ENCODE measurements around the gene NGB. TPM values are rescaled to one million over a fixed set of nuclear protein-coding genes. Genes with fewer than 3 reads are reported as not detected.

NGB gene
- total RNA-seq, 1 experiment from 2014 or later: not detected

- H3F3A ChIP-seq (ENCODE audit: low read length, unreplicated experiment): no peaks in the 10 kb centered on the region
- H3K9ac ChIP-seq (ENCODE audit: low read length): no peak overlapping the region
- H4K20me1 ChIP-seq (ENCODE audit: low read length): no peaks in the 10 kb centered on the region
- BruUV-seq (replicated peaks): no TSS peak
- intact Hi-C loops (cut with micrococcal nuclease): no loop called here
- ATAC-seq (no peak), DNase-seq (no peak)
- no peak overlapping the region for H3K4me2 ChIP-seq (ENCODE audit: low read length)
- CTCF ChIA-PET: no interaction called here
- no peaks in the 10 kb centered on the region for H3K4me1 ChIP-seq (ENCODE audit: insufficient read depth, low read length)
- H3K27me3 ChIP-seq (ENCODE audit: low read length): no peaks in the 10 kb centered on the region
- H2AFZ ChIP-seq (ENCODE audit: low read length): no peak overlapping the region
- no peaks in the 10 kb centered on the region for H3K9me2 ChIP-seq (replicated peaks; ENCODE audit: low read length)
- no peak overlapping the region for H3K4me3 ChIP-seq (ENCODE audit: low read length)
- no peak for TF ChIP-seq EZH2phosphoT487 (IDR thresholded peaks at IDR 0.05; ENCODE audit: borderline replicate concordance, low read length)
- no peak for TF ChIP-seq EZH2 (IDR thresholded peaks at IDR 0.05; ENCODE audit: low read length, unreplicated experiment)
- TF ChIP-seq CTCF (conservative IDR thresholded peaks at IDR 0.05; ENCODE audit: low read depth, low read length): no peak
- no peaks in the 10 kb centered on the region for H3K9me3 ChIP-seq (ENCODE audit: low read length)
- POLR2A ChIA-PET (ENCODE audit: unreplicated experiment): no interaction called here
- no peaks in the 10 kb centered on the region for H3K79me2 ChIP-seq (ENCODE audit: low read length)
- no peak overlapping the region for H3K27ac ChIP-seq (ENCODE audit: low read length)
- H3K36me3 ChIP-seq (ENCODE audit: low read depth, low read length): no peaks in the 10 kb centered on the region
Measured at GRCh38 chr14:77238356-77238755, 32.6 kb downstream of the NGB start.

- no peak overlapping the region for H3K4me3 ChIP-seq (ENCODE audit: low read length)
- H3K27me3 ChIP-seq (ENCODE audit: low read length): no peaks in the 10 kb centered on the region
- DNase-seq (no peak), ATAC-seq (no peak)
- no peak overlapping the region for H3K9ac ChIP-seq (ENCODE audit: low read length)
- no peaks in the 10 kb centered on the region for H4K20me1 ChIP-seq (ENCODE audit: low read length)
- intact Hi-C loops (cut with micrococcal nuclease): no loop called here
- no peaks in the 10 kb centered on the region for H3K9me3 ChIP-seq (ENCODE audit: low read length)
- ChIA-PET POLR2A (ENCODE audit: unreplicated experiment) (no interaction called here), CTCF (no interaction called here)
- H3K79me2 ChIP-seq (ENCODE audit: low read length): no peaks in the 10 kb centered on the region
- no peaks in the 10 kb centered on the region for H3K9me2 ChIP-seq (replicated peaks; ENCODE audit: low read length)
- no peak overlapping the region for H3K4me2 ChIP-seq (ENCODE audit: low read length)
- no peak overlapping the region for H3K27ac ChIP-seq (ENCODE audit: low read length)
- no peaks in the 10 kb centered on the region for H3K4me1 ChIP-seq (ENCODE audit: insufficient read depth, low read length)
- BruUV-seq (replicated peaks): no TSS peak
- no peaks in the 10 kb centered on the region for H3F3A ChIP-seq (ENCODE audit: low read length, unreplicated experiment)
- H2AFZ ChIP-seq (ENCODE audit: low read length): no peak overlapping the region
- H3K36me3 ChIP-seq (ENCODE audit: low read depth, low read length): no peaks in the 10 kb centered on the region
- TF ChIP-seq EZH2phosphoT487 (IDR thresholded peaks at IDR 0.05; ENCODE audit: borderline replicate concordance, low read length) (no peak), EZH2 (IDR thresholded peaks at IDR 0.05; ENCODE audit: low read length, unreplicated experiment) (no peak), CTCF (conservative IDR thresholded peaks at IDR 0.05; ENCODE audit: low read depth, low read length) (no peak)
Measured at GRCh38 chr14:77236814-77237213, 34.2 kb downstream of the NGB start.

- no TSS peak for BruUV-seq (replicated peaks)
- ATAC-seq (no peak), DNase-seq (no peak)
- Histone ChIP-seq H3K4me2 (ENCODE audit: low read length) (no peak overlapping the region), H2AFZ (ENCODE audit: low read length) (no peak overlapping the region), H3K4me1 (ENCODE audit: insufficient read depth, low read length) (no peaks in the 10 kb centered on the region), H3K4me3 (ENCODE audit: low read length) (no peak overlapping the region), H3K27me3 (ENCODE audit: low read length) (no peaks in the 10 kb centered on the region), H4K20me1 (ENCODE audit: low read length) (no peaks in the 10 kb centered on the region), H3K9me2 (replicated peaks; ENCODE audit: low read length) (no peaks in the 10 kb centered on the region), H3K9ac (ENCODE audit: low read length) (no peak overlapping the region), H3K27ac (ENCODE audit: low read length) (no peak overlapping the region), H3K36me3 (ENCODE audit: low read depth, low read length) (no peaks in the 10 kb centered on the region), H3K9me3 (ENCODE audit: low read length) (no peaks in the 10 kb centered on the region), H3F3A (ENCODE audit: low read length, unreplicated experiment) (no peaks in the 10 kb centered on the region), H3K79me2 (ENCODE audit: low read length) (no peaks in the 10 kb centered on the region)
- ChIA-PET POLR2A (ENCODE audit: unreplicated experiment) (no interaction called here), CTCF (no interaction called here)
- intact Hi-C loops (cut with micrococcal nuclease): no loop called here
- TF ChIP-seq CTCF (conservative IDR thresholded peaks at IDR 0.05; ENCODE audit: low read depth, low read length) (no peak), EZH2phosphoT487 (IDR thresholded peaks at IDR 0.05; ENCODE audit: borderline replicate concordance, low read length) (no peak), EZH2 (IDR thresholded peaks at IDR 0.05; ENCODE audit: low read length, unreplicated experiment) (no peak)
Measured at GRCh38 chr14:77231721-77232120, 39.3 kb downstream of the NGB start.
